ENCODE results near the gene NEUROD6.

The NEUROD6 gene

GRCh38 chr7:31335161-31335856 is 5.2 kb downstream of the NEUROD6 start:
- H3K4me3 ChIP-seq (ENCODE audit: low read length in 2 of 2) = no peak overlapping the region

GRCh38 chr7:31333291-31333690 is 7.2 kb downstream of the NEUROD6 start:
- H2AK5ac ChIP-seq (ENCODE audit: low read depth, low read length) = no peak overlapping the region
- no peak overlapping the region for H3K23ac ChIP-seq (ENCODE audit: low read depth, low read length, poor library complexity)
- no peak overlapping the region for H2BK120ac ChIP-seq (ENCODE audit: low read depth, low read length)
- peaks cover 2% of the 10 kb centered on the region for H3K79me1 ChIP-seq (ENCODE audit: low read depth, low read length)
- H2BK15ac ChIP-seq (ENCODE audit: low read length) = no peak overlapping the region
- no peak overlapping the region for H3K4me3 ChIP-seq (ENCODE audit: low read length in 2 of 2)
- no peak overlapping the region for H4K8ac ChIP-seq (ENCODE audit: low read depth, low read length)
- H2BK12ac ChIP-seq (ENCODE audit: low read length) = no peak overlapping the region
- no peak for DNase-seq (ENCODE audit: low spot score)
- H3K4me2 ChIP-seq (ENCODE audit: insufficient read depth, low read length, poor library complexity, severe bottlenecking) = no peak overlapping the region
- H3K4ac ChIP-seq (ENCODE audit: low read length) = no peak overlapping the region
- WGBS, 2 donors (ENCODE audit: extremely low coverage in 2 of 2, insufficient read length in 2 of 2, insufficient replicate concordance in 1 of 2) = no CpG with 5 or more reads among the region's 2 CpGs
- no peak overlapping the region for H3K9ac ChIP-seq (ENCODE audit: low read depth, low read length, poor library complexity)
- no peak overlapping the region for H3K18ac ChIP-seq (ENCODE audit: low read length)
- peaks cover 0 to 5% of the 10 kb centered on the region in 2 donors for H3K4me1 ChIP-seq (ENCODE audit: control insufficient read depth in 2 of 2, insufficient read depth in 1 of 2, low read depth in 1 of 2, low read length in 2 of 2)
- H3K9me3 ChIP-seq (replicated peaks in 1 of 2; ENCODE audit: control insufficient read depth in 2 of 2, insufficient read depth in 1 of 2, low read depth in 1 of 2, low read length in 2 of 2) = no peaks in the 10 kb centered on the region
- no peak overlapping the region for H2BK5ac ChIP-seq (ENCODE audit: low read length)
- H3K27me3 ChIP-seq (ENCODE audit: control insufficient read depth in 3 of 3, insufficient read depth in 3 of 3, low read depth in 1 of 3, low read length in 3 of 3) = peaks cover 8 to 34% (median 24%) of the 10 kb centered on the region in 3 experiments
- no peak overlapping the region for H3K14ac ChIP-seq (ENCODE audit: low read length)
- H2AFZ ChIP-seq (ENCODE audit: low read length) = no peak overlapping the region
- no peak overlapping the region for H4K91ac ChIP-seq (ENCODE audit: low read depth, low read length, poor library complexity)
- no peak overlapping the region for H3K27ac ChIP-seq (replicated peaks; ENCODE audit: low read length)
- H3K36me3 ChIP-seq (replicated peaks in 1 of 2; ENCODE audit: control insufficient read depth in 2 of 2, insufficient read depth in 2 of 2, low read length in 2 of 2) = no peaks in the 10 kb centered on the region

More at GRCh38 chr7:31335161-31335856, 5.2 kb downstream of the NEUROD6 start:
- WGBS, 2 donors (ENCODE audit: extremely low coverage in 2 of 2, insufficient read length in 2 of 2, insufficient replicate concordance in 1 of 2) = no CpG with 5 or more reads among the region's 16 CpGs
- no peak overlapping the region for H4K91ac ChIP-seq (ENCODE audit: low read depth, low read length, poor library complexity)
- peaks cover 0 to 5% of the 10 kb centered on the region in 2 donors for H3K4me1 ChIP-seq (ENCODE audit: control insufficient read depth in 2 of 2, insufficient read depth in 1 of 2, low read depth in 1 of 2, low read length in 2 of 2)
- peaks cover 8 to 43% (median 28%) of the 10 kb centered on the region in 3 experiments for H3K27me3 ChIP-seq (ENCODE audit: control insufficient read depth in 3 of 3, insufficient read depth in 3 of 3, low read depth in 1 of 3, low read length in 3 of 3)
- no peak overlapping the region for H2BK15ac ChIP-seq (ENCODE audit: low read length)
- H3K27ac ChIP-seq (replicated peaks; ENCODE audit: low read length) = no peak overlapping the region
- H2AFZ ChIP-seq (ENCODE audit: low read length) = no peak overlapping the region
- no peak for DNase-seq (ENCODE audit: low spot score)
- no peaks in the 10 kb centered on the region for H3K36me3 ChIP-seq (replicated peaks in 1 of 2; ENCODE audit: control insufficient read depth in 2 of 2, insufficient read depth in 2 of 2, low read length in 2 of 2)
- H3K23ac ChIP-seq (ENCODE audit: low read depth, low read length, poor library complexity) = no peak overlapping the region
- H3K79me1 ChIP-seq (ENCODE audit: low read depth, low read length) = peaks cover 2% of the 10 kb centered on the region
- no peak overlapping the region for H2BK120ac ChIP-seq (ENCODE audit: low read depth, low read length)
- no peaks in the 10 kb centered on the region for H3K9me3 ChIP-seq (replicated peaks in 1 of 2; ENCODE audit: control insufficient read depth in 2 of 2, insufficient read depth in 1 of 2, low read depth in 1 of 2, low read length in 2 of 2)
- no peak overlapping the region for H2BK5ac ChIP-seq (ENCODE audit: low read length)
- H3K9ac ChIP-seq (ENCODE audit: low read depth, low read length, poor library complexity) = no peak overlapping the region
- no peak overlapping the region for H3K18ac ChIP-seq (ENCODE audit: low read length)
- H3K14ac ChIP-seq (ENCODE audit: low read length) = no peak overlapping the region
- H2AK5ac ChIP-seq (ENCODE audit: low read depth, low read length) = no peak overlapping the region
- no peak overlapping the region for H2BK12ac ChIP-seq (ENCODE audit: low read length)
- H3K4ac ChIP-seq (ENCODE audit: low read length) = no peak overlapping the region
- H3K4me2 ChIP-seq (ENCODE audit: insufficient read depth, low read length, poor library complexity, severe bottlenecking) = peak overlapping the region; percentile 18
- no peak overlapping the region for H4K8ac ChIP-seq (ENCODE audit: low read depth, low read length)

GRCh38 chr7:31327071-31327470 is 13.5 kb downstream of the NEUROD6 start:
- DNase-seq (ENCODE audit: low spot score) = no peak
- H4K91ac ChIP-seq (ENCODE audit: low read depth, low read length, poor library complexity) = no peak overlapping the region
- H3K36me3 ChIP-seq (replicated peaks in 1 of 2; ENCODE audit: control insufficient read depth in 2 of 2, insufficient read depth in 2 of 2, low read length in 2 of 2) = no peaks in the 10 kb centered on the region
- H2BK12ac ChIP-seq (ENCODE audit: low read length) = no peak overlapping the region
- H2BK5ac ChIP-seq (ENCODE audit: low read length) = no peak overlapping the region
- H3K27ac ChIP-seq (replicated peaks; ENCODE audit: low read length) = no peak overlapping the region
- H3K27me3 ChIP-seq (ENCODE audit: control insufficient read depth in 3 of 3, insufficient read depth in 3 of 3, low read depth in 1 of 3, low read length in 3 of 3) = no peaks in the 10 kb centered on the region
- WGBS, 2 donors (ENCODE audit: extremely low coverage in 2 of 2, insufficient read length in 2 of 2, insufficient replicate concordance in 1 of 2) = no CpG with 5 or more reads among the region's 2 CpGs
- H3K9me3 ChIP-seq (replicated peaks in 1 of 2; ENCODE audit: control insufficient read depth in 2 of 2, insufficient read depth in 1 of 2, low read depth in 1 of 2, low read length in 2 of 2) = no peaks in the 10 kb centered on the region
- H3K18ac ChIP-seq (ENCODE audit: low read length) = no peak overlapping the region
- no peak overlapping the region for H2BK15ac ChIP-seq (ENCODE audit: low read length)
- no peak overlapping the region for H3K4me2 ChIP-seq (ENCODE audit: insufficient read depth, low read length, poor library complexity, severe bottlenecking)
- no peak overlapping the region for H3K4ac ChIP-seq (ENCODE audit: low read length)
- H2AFZ ChIP-seq (ENCODE audit: low read length) = no peak overlapping the region
- H2AK5ac ChIP-seq (ENCODE audit: low read depth, low read length) = no peak overlapping the region
- no peak overlapping the region for H3K9ac ChIP-seq (ENCODE audit: low read depth, low read length, poor library complexity)
- no peak overlapping the region for H2BK120ac ChIP-seq (ENCODE audit: low read depth, low read length)
- H3K4me1 ChIP-seq (ENCODE audit: control insufficient read depth in 2 of 2, insufficient read depth in 1 of 2, low read depth in 1 of 2, low read length in 2 of 2) = peaks cover 0 to 6% of the 10 kb centered on the region in 2 donors
- H3K79me1 ChIP-seq (ENCODE audit: low read depth, low read length) = no peaks in the 10 kb centered on the region
- H3K23ac ChIP-seq (ENCODE audit: low read depth, low read length, poor library complexity) = no peak overlapping the region
- no peak overlapping the region for H3K14ac ChIP-seq (ENCODE audit: low read length)
- no peak overlapping the region for H3K4me3 ChIP-seq (ENCODE audit: low read length in 2 of 2)
- no peak overlapping the region for H4K8ac ChIP-seq (ENCODE audit: low read depth, low read length)

GRCh38 chr7:31326416-31326815 is 14.1 kb downstream of the NEUROD6 start:
- Histone ChIP-seq H3K4me3 (ENCODE audit: low read length in 2 of 2) (no peak overlapping the region), H3K9ac (ENCODE audit: low read depth, low read length, poor library complexity) (no peak overlapping the region), H2BK120ac (ENCODE audit: low read depth, low read length) (no peak overlapping the region), H4K8ac (ENCODE audit: low read depth, low read length) (no peak overlapping the region), H2BK12ac (ENCODE audit: low read length) (no peak overlapping the region), H2AK5ac (ENCODE audit: low read depth, low read length) (no peak overlapping the region), H3K27me3 (ENCODE audit: control insufficient read depth in 3 of 3, insufficient read depth in 3 of 3, low read depth in 1 of 3, low read length in 3 of 3) (no peaks in the 10 kb centered on the region), H3K18ac (ENCODE audit: low read length) (no peak overlapping the region), H3K23ac (ENCODE audit: low read depth, low read length, poor library complexity) (no peak overlapping the region), H3K79me1 (ENCODE audit: low read depth, low read length) (no peaks in the 10 kb centered on the region), H3K36me3 (replicated peaks in 1 of 2; ENCODE audit: control insufficient read depth in 2 of 2, insufficient read depth in 2 of 2, low read length in 2 of 2) (no peaks in the 10 kb centered on the region), H2BK15ac (ENCODE audit: low read length) (no peak overlapping the region), H3K4ac (ENCODE audit: low read length) (no peak overlapping the region), H2BK5ac (ENCODE audit: low read length) (no peak overlapping the region), H3K9me3 (replicated peaks in 1 of 2; ENCODE audit: control insufficient read depth in 2 of 2, insufficient read depth in 1 of 2, low read depth in 1 of 2, low read length in 2 of 2) (no peaks in the 10 kb centered on the region), H2AFZ (ENCODE audit: low read length) (no peak overlapping the region), H3K14ac (ENCODE audit: low read length) (no peak overlapping the region), H4K91ac (ENCODE audit: low read depth, low read length, poor library complexity) (no peak overlapping the region), H3K27ac (replicated peaks; ENCODE audit: low read length) (no peak overlapping the region), H3K4me2 (ENCODE audit: insufficient read depth, low read length, poor library complexity, severe bottlenecking) (no peak overlapping the region), H3K4me1 (ENCODE audit: control insufficient read depth in 2 of 2, insufficient read depth in 1 of 2, low read depth in 1 of 2, low read length in 2 of 2) (peaks cover 0 to 6% of the 10 kb centered on the region in 2 donors)
- DNase-seq (ENCODE audit: low spot score) = no peak
- WGBS, 2 donors (ENCODE audit: extremely low coverage in 2 of 2, insufficient read length in 2 of 2, insufficient replicate concordance in 1 of 2) = no CpG with 5 or more reads among the region's 2 CpGs
